Esophagus (tissue), 2 donors: ENCODE measurements around the gene CIB1. TPM values are rescaled to one million over a fixed set of nuclear protein-coding genes. Genes with fewer than 3 reads are reported as not detected.
A peak's percentile ranks its signal among the peaks of the same experiment; 100 is the strongest.
"Not testable (repeated sequence)": the region's sequence is repeated elsewhere in the genome, so short reads cannot be mapped to it uniquely, and the experiment has no call there.

Experiments
- H3K27ac ChIP-seq, 2 donors: one replicate each; pipeline ENCODE4 v1.5.1; 2013; ENCODE audit warnings: low read depth in 2 of 2, mild to moderate bottlenecking in 2 of 2, inconsistent platforms in 1 of 2, low read length in 1 of 2, moderate library complexity in 1 of 2
- H3K27me3 ChIP-seq, 2 donors: one replicate each; pipeline ENCODE4 v1.6.1; 2013; ENCODE audit warnings: low read length in 2 of 2, control low read depth in 1 of 2, mild to moderate bottlenecking in 1 of 2; ENCODE audit not compliant: insufficient read depth in 2 of 2, control insufficient read depth in 1 of 2
- H3K36me3 ChIP-seq, 2 donors: one replicate each; pipeline ENCODE4 v1.6.1; 2013; ENCODE audit warnings: low read length in 1 of 2; ENCODE audit not compliant: control insufficient read depth in 2 of 2, insufficient read depth in 2 of 2
- H3K4me1 ChIP-seq, 2 donors: one replicate each; pipeline ENCODE4 v1.6.1; 2013; ENCODE audit warnings: low read length in 1 of 2; ENCODE audit not compliant: control insufficient read depth in 2 of 2, insufficient read depth in 2 of 2
- H3K4me3 ChIP-seq, 2 donors: one replicate each; pipeline ENCODE4 v1.5.1; 2013; ENCODE audit warnings: low read length in 2 of 2, mild to moderate bottlenecking in 2 of 2, low read depth in 1 of 2, moderate library complexity in 1 of 2
- H3K9me3 ChIP-seq, 2 donors: one replicate each; pipeline ENCODE4 v1.6.1; 2013; ENCODE audit warnings: mild to moderate bottlenecking in 2 of 2, low read depth in 1 of 2, low read length in 1 of 2, moderate library complexity in 1 of 2; ENCODE audit not compliant: control insufficient read depth in 2 of 2, insufficient read depth in 1 of 2
- WGBS, 2 donors: extraction: QIAGEN DNeasy Blood & Tissue Kit; methylation state at CpG; one replicate each; pipeline ENCODE4 v1.1.7; 2013; 5-methylcytosine and 5-hydroxymethylcytosine counted together
- polyA plus RNA-seq, 2 donors: library from polyadenylated mRNA; stranded (reverse); fragments of 200-250 nt; gene quantifications; one replicate each; pipeline ENCODE4 v1.2.3, GENCODE V29; 2013
- donor health status: healthy with polysubstance abuse.
- donor health status: Bipolar disorder and iron deficiency.

The CIB1 gene
- polyA plus RNA-seq, 2 donors, result 88.5 to 121 TPM

GRCh38 chr15:90265271-90266060 lies 31.7 kb upstream of the CIB1 start, which contains the start of gene NGRN:
Gene NGRN, plus strand, starts transcription at chr15:90265672. Its CDS starts 41 bp downstream, at chr15:90265713.
- no peaks in the 10 kb centered on the region for H3K9me3 ChIP-seq
- H3K27me3 ChIP-seq, result no peaks in the 10 kb centered on the region
- H3K4me1 ChIP-seq, result peaks cover 6 to 10% of the 10 kb centered on the region in 2 donors
- peak within 1 kb of the TSS; percentile 63 to 73 for H3K4me3 ChIP-seq
- peak within 1 kb of the TSS; percentile 95 to 96 for H3K27ac ChIP-seq
- 0% methylated on average over 56 to 59 of the region's 59 CpGs for WGBS, 2 donors
- H3K36me3 ChIP-seq, result no peaks in the 10 kb centered on the region

GRCh38 chr15:90264671-90265070 lies 30.9 kb upstream of the CIB1 start:
- Histone ChIP-seq H3K4me3 (peak overlapping the region; percentile 63 to 73), H3K27me3 (no peaks in the 10 kb centered on the region), H3K27ac (peak overlapping the region; percentile 95 to 96), H3K4me1 (peaks cover 6 to 10% of the 10 kb centered on the region in 2 donors), H3K36me3 (no peaks in the 10 kb centered on the region), H3K9me3 (no peaks in the 10 kb centered on the region)
- WGBS, 2 donors, result 25 to 27% methylated on average over 4 of the region's 4 CpGs

GRCh38 chr15:90262426-90262825 lies 28.7 kb upstream of the CIB1 start:
- WGBS, 2 donors, result 53 to 65% methylated on average over 5 of the region's 5 CpGs
- H3K4me1 ChIP-seq, result peaks cover 6 to 10% of the 10 kb centered on the region in 2 donors
- no peaks in the 10 kb centered on the region for H3K9me3 ChIP-seq
- no peak overlapping the region for H3K4me3 ChIP-seq
- H3K27ac ChIP-seq, result peak overlapping the region in 1 of 2 donors; percentile 62
- H3K27me3 ChIP-seq, result no peaks in the 10 kb centered on the region
- no peaks in the 10 kb centered on the region for H3K36me3 ChIP-seq

GRCh38 chr15:90261811-90262210 lies 28.1 kb upstream of the CIB1 start:
- peak overlapping the region; percentile 52 to 62 for H3K27ac ChIP-seq
- no peaks in the 10 kb centered on the region for H3K36me3 ChIP-seq
- H3K27me3 ChIP-seq, result no peaks in the 10 kb centered on the region
- no peak overlapping the region for H3K4me3 ChIP-seq
- WGBS, 2 donors, result 65 to 68% methylated on average over 5 of the region's 5 CpGs
- no peaks in the 10 kb centered on the region for H3K9me3 ChIP-seq
- H3K4me1 ChIP-seq, result peaks cover 6 to 7% of the 10 kb centered on the region in 2 donors

- H3K4me1 ChIP-seq, H3K4me3 ChIP-seq, H3K27me3 ChIP-seq, H3K9me3 ChIP-seq, H3K36me3 ChIP-seq, H3K27ac ChIP-seq: not testable (repeated sequence)
- WGBS, 2 donors, result 83 to 90% methylated on average over 5 to 6 of the region's 6 CpGs
Measured at GRCh38 chr15:90260731-90261130, 27.0 kb upstream of the CIB1 start.

GRCh38 chr15:90259524-90259923 lies 25.8 kb upstream of the CIB1 start:
- H3K27me3 ChIP-seq, result no peaks in the 10 kb centered on the region
- 77 to 82% methylated on average over 5 of the region's 5 CpGs for WGBS, 2 donors

GRCh38 chr15:90257776-90258175 lies 24.0 kb upstream of the CIB1 start:
- 91% methylated on average over 7 of the region's 7 CpGs for WGBS, 2 donors
- peaks cover 2% of the 10 kb centered on the region in 2 donors for H3K4me1 ChIP-seq
- H3K27ac ChIP-seq, result no peak overlapping the region
- no peaks in the 10 kb centered on the region for H3K9me3 ChIP-seq
- H3K36me3 ChIP-seq, result no peaks in the 10 kb centered on the region
- no peaks in the 10 kb centered on the region for H3K27me3 ChIP-seq
- no peak overlapping the region for H3K4me3 ChIP-seq

More at GRCh38 chr15:90259524-90259923, 25.8 kb upstream of the CIB1 start:
- Histone ChIP-seq H3K9me3 (no peaks in the 10 kb centered on the region), H3K36me3 (no peaks in the 10 kb centered on the region), H3K4me3 (no peak overlapping the region), H3K27ac (no peak overlapping the region), H3K4me1 (peaks cover 2 to 4% of the 10 kb centered on the region in 2 donors)

GRCh38 chr15:90249203-90249863 lies 15.6 kb upstream of the CIB1 start, which contains the start of gene TTLL13:
Gene TTLL13, plus strand, starts transcription at chr15:90249556. Its CDS starts 1,075 bp downstream, at chr15:90250631.
- H3K27me3 ChIP-seq, result no peaks in the 10 kb centered on the region
- 2% methylated on average over 44 of the region's 44 CpGs for WGBS, 2 donors
- H3K27ac ChIP-seq, result peak within 1 kb of the TSS in 1 of 2 donors; percentile 20
- H3K4me1 ChIP-seq, result peaks cover 2 to 3% of the 10 kb centered on the region in 2 donors
- no peaks in the 10 kb centered on the region for H3K9me3 ChIP-seq
- no peaks in the 10 kb centered on the region for H3K36me3 ChIP-seq
- H3K4me3 ChIP-seq, result peak within 1 kb of the TSS; percentile 43 to 73

- WGBS, 2 donors, result 67 to 70% methylated on average over 6 of the region's 6 CpGs
- no peak overlapping the region for H3K27ac ChIP-seq
- H3K36me3 ChIP-seq, result no peaks in the 10 kb centered on the region
- H3K4me1 ChIP-seq, result peaks cover 2 to 3% of the 10 kb centered on the region in 2 donors
- H3K9me3 ChIP-seq, result no peaks in the 10 kb centered on the region
- peak overlapping the region in 1 of 2 donors; percentile 73 for H3K4me3 ChIP-seq
- no peaks in the 10 kb centered on the region for H3K27me3 ChIP-seq
Measured at GRCh38 chr15:90248789-90249202, 15.1 kb upstream of the CIB1 start.
